ENCODE results near the gene LCE1F. TPM values are rescaled to one million over a fixed set of nuclear protein-coding genes. Genes with fewer than 3 reads are reported as not detected.

Gene LCE1F
- total RNA-seq, 1 donor from 2014 or later, result not detected

- no peak for TF ChIP-seq CTCF (IDR thresholded peaks at IDR 0.05; ENCODE audit: insufficient read depth, low read length, severe bottlenecking)
Measured at GRCh38 chr1:152760551-152761190, 14.3 kb upstream of the LCE1F start.

GRCh38 chr1:152761609-152762213 is 13.2 kb upstream of the LCE1F start:
- FAIRE-seq, result peak; percentile 86
- peak; percentile 62 for DNase-seq (ENCODE audit: low read depth)

More at GRCh38 chr1:152760551-152761190, 14.3 kb upstream of the LCE1F start:
- Histone ChIP-seq H3K36me3 (ENCODE audit: control insufficient read depth, insufficient read depth, low read length) (no peaks in the 10 kb centered on the region), H3K27me3 (ENCODE audit: control insufficient read depth, insufficient read depth, low read length) (no peaks in the 10 kb centered on the region), H3K4me3 (ENCODE audit: low read depth, low read length) (no peak overlapping the region)
- DNase-seq (ENCODE audit: low read depth) (no peak), FAIRE-seq (no peak)

GRCh38 chr1:152768847-152769533 is 6.0 kb upstream of the LCE1F start:
- DNase-seq (ENCODE audit: low read depth), result peak; percentile 50
- no peaks in the 10 kb centered on the region for H3K27me3 ChIP-seq (ENCODE audit: control insufficient read depth, insufficient read depth, low read length)
- no peaks in the 10 kb centered on the region for H3K36me3 ChIP-seq (ENCODE audit: control insufficient read depth, insufficient read depth, low read length)
- no peak for TF ChIP-seq CTCF (IDR thresholded peaks at IDR 0.05; ENCODE audit: insufficient read depth, low read length, severe bottlenecking)
- H3K4me3 ChIP-seq (ENCODE audit: low read depth, low read length), result no peak overlapping the region
- FAIRE-seq, result peak; percentile 96

More at GRCh38 chr1:152761609-152762213, 13.2 kb upstream of the LCE1F start:
- no peak for TF ChIP-seq CTCF (IDR thresholded peaks at IDR 0.05; ENCODE audit: insufficient read depth, low read length, severe bottlenecking)
- H3K36me3 ChIP-seq (ENCODE audit: control insufficient read depth, insufficient read depth, low read length), result no peaks in the 10 kb centered on the region
- H3K4me3 ChIP-seq (ENCODE audit: low read depth, low read length), result no peak overlapping the region
- H3K27me3 ChIP-seq (ENCODE audit: control insufficient read depth, insufficient read depth, low read length), result no peaks in the 10 kb centered on the region

- peak; percentile 59 for DNase-seq (ENCODE audit: low read depth)
- H3K36me3 ChIP-seq (ENCODE audit: control insufficient read depth, insufficient read depth, low read length), result no peaks in the 10 kb centered on the region
- peak; percentile 32 for FAIRE-seq
- H3K4me3 ChIP-seq (ENCODE audit: low read depth, low read length), result no peak overlapping the region
- H3K27me3 ChIP-seq (ENCODE audit: control insufficient read depth, insufficient read depth, low read length), result no peaks in the 10 kb centered on the region
- TF ChIP-seq CTCF (IDR thresholded peaks at IDR 0.05; ENCODE audit: insufficient read depth, low read length, severe bottlenecking), result no peak
Measured at GRCh38 chr1:152770411-152770810, 4.5 kb upstream of the LCE1F start.

GRCh38 chr1:152776361-152776760 is 1.4 kb downstream of the LCE1F start:
- Histone ChIP-seq H3K36me3 (ENCODE audit: control insufficient read depth, insufficient read depth, low read length) (no peaks in the 10 kb centered on the region), H3K27me3 (ENCODE audit: control insufficient read depth, insufficient read depth, low read length) (no peaks in the 10 kb centered on the region), H3K4me3 (ENCODE audit: low read depth, low read length) (no peak overlapping the region)
- no peak for TF ChIP-seq CTCF (IDR thresholded peaks at IDR 0.05; ENCODE audit: insufficient read depth, low read length, severe bottlenecking)
- FAIRE-seq (no peak), DNase-seq (ENCODE audit: low read depth) (no peak)

Data from bronchial epithelial cell (primary cell).